HG02623 (cell line): ENCODE measurements around the gene TFEB.

Experiments
- ATAC-seq: cut with Tn5 transposase; IDR thresholded peaks from one replicate; pipeline ENCODE4 v1.9.1; 2021; ENCODE audit warnings: moderate library complexity; ENCODE audit not compliant: unreplicated experiment

TFEB gene

GRCh38 chr6:41655176-41655575 lies 80.2 kb downstream of the TFEB start:
- ATAC-seq = no peak

- no peak for ATAC-seq
These were observed 80.7 kb downstream of the TFEB start for GRCh38 chr6:41654698-41655151.

- no peak for ATAC-seq
These were observed 81.2 kb downstream of the TFEB start for GRCh38 chr6:41654151-41654697.

- ATAC-seq = no peak
These were observed 81.7 kb downstream of the TFEB start for GRCh38 chr6:41653691-41654090.

DNA sequence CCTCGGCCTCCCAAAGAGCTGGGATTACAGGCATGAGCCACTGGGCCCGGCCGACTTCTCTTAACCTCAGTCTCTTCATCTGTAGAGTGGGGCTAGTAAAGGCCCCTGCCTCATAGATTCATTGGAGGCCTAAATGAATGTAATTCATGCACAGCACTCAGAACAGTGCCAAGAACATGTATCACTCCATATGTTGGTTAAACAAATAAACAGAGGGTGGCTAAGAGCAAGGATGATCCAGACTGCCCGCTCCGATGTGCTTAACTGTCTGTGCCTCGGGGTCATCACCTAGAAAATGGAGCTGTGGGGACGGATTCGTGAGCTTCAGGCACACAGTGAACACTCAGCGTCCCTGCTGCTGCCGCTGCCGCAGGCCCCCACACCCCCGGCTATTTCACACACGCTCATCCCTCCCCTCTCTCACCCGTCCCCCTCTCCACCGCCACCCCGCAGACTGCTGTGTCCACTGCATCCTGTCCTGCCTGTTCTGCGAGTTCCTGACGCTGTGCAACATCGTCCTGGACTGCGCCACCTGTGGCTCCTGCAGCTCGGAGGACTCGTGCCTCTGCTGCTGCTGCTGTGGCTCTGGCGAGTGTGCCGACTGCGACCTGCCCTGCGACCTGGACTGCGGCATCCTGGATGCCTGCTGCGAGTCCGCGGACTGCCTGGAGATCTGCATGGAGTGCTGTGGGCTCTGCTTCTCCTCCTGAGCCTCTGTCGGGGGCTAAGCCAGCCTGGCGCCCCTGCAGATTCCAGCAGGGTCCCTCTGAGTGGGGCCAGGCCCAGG lies 82.3 kb downstream of the TFEB start:
- no peak for ATAC-seq

GRCh38 chr6:41651962-41652657 lies 83.3 kb downstream of the TFEB start:
- ATAC-seq = no peak

DNA sequence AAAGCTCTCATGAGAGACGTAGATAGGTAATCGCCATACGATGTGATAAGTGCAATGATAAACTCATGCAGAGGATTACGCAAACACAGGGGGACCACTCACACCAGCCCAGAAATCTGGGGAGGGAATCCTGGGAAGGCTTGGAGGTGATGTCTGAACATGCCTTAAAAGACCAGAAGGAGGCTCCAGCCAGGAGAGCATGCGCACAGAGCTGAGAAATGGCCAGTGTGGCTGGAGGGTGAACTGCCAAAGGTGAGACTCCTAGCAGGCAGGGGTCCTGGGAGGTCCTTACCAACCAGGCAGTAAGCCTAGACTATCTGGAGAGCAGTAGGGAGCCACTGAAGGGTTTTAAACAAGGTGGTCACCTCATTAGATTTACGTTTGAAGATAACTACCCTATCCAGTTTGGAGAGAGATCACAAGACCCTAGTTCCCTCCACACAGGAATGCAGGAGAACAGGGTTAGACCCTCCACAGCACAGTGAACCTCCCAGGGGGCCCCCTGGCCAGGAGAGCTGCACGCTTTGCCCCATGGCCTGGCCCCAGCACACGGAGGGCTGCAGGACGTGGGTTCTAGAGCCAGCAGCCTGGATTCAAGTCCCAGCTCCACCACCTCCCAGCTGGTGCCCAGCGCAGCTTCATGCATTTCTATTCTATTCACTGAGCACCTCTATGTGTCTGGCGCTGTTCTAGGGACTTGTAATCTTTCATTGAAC lies 84.0 kb downstream of the TFEB start:
- no peak for ATAC-seq

DNA sequence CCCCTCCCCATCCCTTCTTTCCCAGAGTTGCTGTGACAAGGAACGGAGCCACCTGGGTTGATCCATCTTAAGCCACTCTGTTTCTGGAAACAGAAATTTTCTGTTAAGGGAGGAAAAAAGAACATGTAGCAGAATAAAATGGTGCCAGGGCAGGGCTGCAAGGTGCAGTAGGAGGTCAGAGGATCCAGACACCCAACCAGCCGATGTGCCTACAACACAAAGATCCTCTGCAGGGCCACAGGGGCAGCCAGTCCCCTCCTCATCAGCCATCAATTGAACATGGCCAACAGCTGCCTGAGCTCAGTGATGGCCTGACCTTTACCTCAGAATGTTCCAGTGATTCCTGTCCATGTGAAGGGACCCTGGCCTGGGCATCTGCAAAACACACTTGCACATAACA lies 85.3 kb downstream of the TFEB start:
- no peak for ATAC-seq

- no peak for ATAC-seq
These were observed 85.8 kb downstream of the TFEB start for GRCh38 chr6:41649596-41649995.

DNA sequence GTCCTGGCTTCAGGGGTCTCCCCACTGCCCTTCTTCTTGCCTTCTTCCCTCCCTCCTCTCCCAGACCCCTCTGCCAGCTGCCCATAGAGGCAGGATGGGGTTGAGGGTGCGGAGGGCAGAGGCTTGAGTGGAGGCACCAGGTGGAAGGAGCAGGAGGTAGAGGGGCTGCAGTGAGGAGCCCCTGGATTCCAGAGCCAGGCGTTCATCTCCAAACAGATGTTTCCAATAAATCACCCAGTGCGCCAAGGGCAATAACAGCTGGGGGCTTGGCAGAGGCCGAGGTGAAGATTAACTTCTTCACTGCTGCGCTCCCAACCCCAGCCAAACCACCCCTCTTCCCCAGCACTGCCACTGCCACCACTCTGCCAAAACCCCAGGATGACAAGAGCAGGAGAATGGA lies 86.5 kb downstream of the TFEB start:
- ATAC-seq = no peak

DNA sequence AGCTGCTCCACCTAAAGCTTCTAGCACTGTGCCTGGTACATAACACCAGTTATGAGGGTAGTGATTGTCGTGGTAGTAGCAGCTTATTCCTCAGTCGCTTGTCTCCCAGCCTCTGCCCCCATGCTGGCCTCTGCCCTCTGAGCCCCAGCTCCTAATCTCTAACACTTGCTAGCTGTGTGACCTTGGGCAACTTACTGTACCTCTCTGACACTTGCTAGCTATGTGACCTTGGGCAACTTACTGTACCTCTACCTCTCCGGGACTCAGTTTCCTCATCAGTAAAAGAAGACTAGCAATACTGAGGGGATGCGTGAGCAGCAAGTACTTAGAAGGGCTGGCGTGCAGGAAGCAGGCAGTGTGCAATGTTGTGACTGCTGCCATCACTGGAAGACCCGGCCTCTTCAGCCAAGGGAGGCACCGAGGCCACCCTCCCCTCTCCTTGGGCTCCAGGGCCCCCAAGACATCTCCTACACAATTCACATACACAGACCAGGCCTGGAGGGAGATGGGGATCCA lies 87.3 kb downstream of the TFEB start:
- ATAC-seq = no peak

DNA sequence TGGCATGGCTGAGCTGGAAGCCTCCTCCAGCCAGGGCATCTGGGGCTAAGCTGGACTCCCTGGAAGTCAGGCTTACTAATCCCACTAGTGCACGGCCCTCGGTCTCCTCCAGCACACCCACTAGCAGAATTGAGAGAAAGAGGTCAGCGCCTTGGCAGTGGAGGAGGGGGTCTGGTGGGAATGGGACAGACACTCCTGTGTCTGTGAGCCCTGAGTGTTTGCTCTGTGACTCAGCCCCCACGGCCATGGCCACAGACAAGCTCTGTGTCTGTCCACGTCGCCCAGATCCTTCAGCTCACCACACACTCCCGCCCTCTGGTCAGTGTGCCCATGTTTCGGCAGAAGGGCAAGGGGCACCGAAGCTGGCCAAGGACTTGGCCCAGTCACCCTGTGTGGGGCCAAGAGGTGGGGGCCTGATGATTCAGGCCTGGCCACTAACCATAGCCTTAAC lies 88.3 kb downstream of the TFEB start:
- ATAC-seq = no peak

- no peak for ATAC-seq
These were observed 89.2 kb downstream of the TFEB start for GRCh38 chr6:41646026-41646795.

- ATAC-seq = no peak
These were observed 90.3 kb downstream of the TFEB start for GRCh38 chr6:41645007-41645618.

DNA sequence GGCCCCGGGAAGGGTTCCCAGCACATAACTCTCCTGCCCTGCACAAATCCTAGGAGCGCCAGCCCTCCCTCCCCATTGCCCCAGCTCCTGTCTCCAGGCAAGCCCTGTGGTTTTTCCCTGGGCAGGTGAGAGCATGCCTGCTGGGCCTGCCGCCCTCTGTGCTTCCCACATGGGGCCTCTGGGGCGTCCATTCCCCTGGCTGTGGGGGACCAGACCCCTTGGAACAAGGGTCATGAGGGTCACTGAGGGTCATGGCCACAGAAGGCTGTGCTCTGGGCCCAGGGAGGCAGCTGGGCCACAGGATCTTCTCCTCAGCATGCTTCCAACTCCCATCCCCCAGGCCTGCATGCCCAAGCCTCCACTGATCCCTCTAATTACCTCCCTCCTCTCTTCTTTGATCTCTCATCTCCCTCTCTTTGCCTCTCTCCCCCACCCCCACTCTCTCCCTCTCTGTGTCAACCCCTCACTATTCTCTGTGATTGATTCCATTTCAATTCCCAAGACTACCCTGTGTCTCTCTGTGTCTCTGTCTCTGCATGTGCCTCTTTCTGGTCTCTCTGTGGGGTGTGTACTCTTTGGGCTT lies 91.0 kb downstream of the TFEB start:
- ATAC-seq = no peak

- ATAC-seq = no peak
These were observed 91.5 kb downstream of the TFEB start for GRCh38 chr6:41643899-41644269.

DNA sequence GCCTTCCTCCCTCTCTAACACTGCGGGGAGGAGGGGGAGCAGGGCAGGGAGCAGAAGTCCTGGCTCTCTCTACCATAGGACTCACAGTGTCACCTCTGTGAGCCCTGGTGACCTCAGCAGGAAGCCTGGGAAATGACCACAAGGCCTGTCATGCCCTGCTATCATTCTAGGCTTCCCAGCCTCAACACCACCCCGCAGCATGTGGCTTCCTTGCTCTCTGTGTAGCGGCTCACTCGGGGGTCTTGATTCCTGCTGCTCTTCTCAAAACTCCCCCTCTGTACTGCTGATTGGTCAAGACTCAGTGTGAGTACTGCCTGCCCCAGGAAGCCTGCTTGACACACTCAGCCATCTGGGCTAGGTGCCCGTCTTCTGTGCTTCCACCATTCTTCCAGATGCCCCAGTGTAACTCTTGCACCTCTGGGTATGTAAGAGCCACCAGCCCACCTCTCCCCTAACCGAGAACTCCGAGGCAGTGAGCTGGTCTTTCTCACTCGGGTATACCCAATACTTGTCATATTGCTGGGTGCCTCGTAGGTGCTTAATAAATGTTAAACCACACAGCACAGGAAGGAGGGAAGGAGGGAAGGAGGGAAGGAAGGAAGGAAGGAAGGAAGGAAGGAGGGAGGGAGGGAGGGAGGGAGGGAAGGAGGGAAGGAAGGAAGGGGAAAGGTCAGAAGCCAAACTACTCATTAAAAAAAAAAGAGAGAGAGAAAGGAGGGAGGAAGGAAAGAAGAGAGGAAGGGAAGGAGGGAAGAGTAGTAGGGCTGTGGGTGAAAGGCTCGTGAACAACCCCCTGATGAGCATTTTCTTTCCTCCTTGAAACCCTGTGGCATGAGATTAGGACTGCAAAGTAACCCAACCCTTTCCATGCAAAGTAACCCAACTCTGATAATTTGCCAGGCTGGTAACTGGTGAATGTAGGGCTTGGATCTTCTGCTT lies 92.2 kb downstream of the TFEB start:
- ATAC-seq = no peak

DNA sequence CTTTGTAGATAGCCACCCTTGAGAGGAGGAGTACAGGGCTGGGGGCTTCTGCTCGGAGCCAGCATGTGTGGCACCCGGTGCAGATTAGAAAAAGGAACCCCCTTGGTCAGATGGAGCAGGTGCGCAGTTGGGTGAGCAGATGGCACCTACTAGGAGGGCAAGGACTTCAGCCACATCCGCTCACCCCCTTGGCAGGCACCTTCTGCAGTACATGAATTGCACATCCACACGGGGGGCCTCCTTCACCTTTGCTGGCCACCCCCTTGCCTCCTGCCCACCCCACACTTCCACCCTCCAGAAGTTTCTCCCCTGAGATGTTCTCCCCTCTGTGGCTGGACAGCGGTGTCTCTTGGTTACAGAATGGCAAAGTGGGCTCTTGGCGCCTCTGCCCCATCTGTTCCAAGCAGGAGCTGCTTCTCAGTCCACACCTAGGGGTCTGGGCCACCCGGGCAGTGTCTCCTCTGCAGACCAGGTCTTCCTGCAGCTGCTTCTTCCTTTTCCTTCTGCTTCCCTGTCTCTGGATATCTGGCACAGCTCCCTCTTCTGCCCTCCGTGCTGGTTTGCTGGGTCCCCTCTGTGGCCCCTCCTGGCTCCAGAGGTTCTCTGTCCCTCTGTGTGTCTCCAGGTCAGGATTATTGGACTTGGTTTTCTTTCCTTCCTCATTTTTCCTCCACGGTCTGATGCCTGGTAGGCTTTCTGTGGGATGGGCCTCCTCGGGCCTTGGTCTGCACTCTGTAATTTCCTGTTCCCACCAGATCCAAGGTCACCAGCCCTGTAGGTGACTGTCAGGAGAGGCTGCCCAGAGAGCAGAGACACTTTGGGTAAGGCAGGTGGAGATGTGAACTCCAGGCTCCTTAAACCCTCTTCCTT lies 93.1 kb downstream of the TFEB start:
- no peak for ATAC-seq
